NCI-H1436 treated with DMSO at 0.1 percent for 48 hours (cell line): ENCODE data around the gene POPDC2.
"Not testable (repeated sequence)": the region's sequence is repeated elsewhere in the genome, so short reads cannot be mapped to it uniquely, and the experiment has no call there.

Source experiments
- DNase-seq: peaks from one replicate; lab custom pipeline; 2025; lab: John Stamatoyannopoulos, UW

POPDC2 gene

GRCh38 chr3:119613201-119613600, 47.2 kb downstream of the POPDC2 start:
- DNase-seq, result no peak

GRCh38 chr3:119611664-119612063, 48.7 kb downstream of the POPDC2 start:
- DNase-seq, result no peak

- no peak for DNase-seq
Observed at GRCh38 chr3:119609301-119609700, 51.1 kb downstream of the POPDC2 start.

GRCh38 chr3:119608405-119609000, 51.9 kb downstream of the POPDC2 start:
- no peak for DNase-seq

GRCh38 chr3:119604878-119605277, 55.5 kb downstream of the POPDC2 start:
- no peak for DNase-seq

GRCh38 chr3:119602676-119603075, 57.7 kb downstream of the POPDC2 start:
- DNase-seq, result no peak

- DNase-seq, result no peak
Observed at GRCh38 chr3:119601154-119601553, 59.2 kb downstream of the POPDC2 start.

GRCh38 chr3:119600732-119601131, 59.7 kb downstream of the POPDC2 start:
- no peak for DNase-seq

- no peak for DNase-seq
Observed at GRCh38 chr3:119599558-119600174, 60.7 kb downstream of the POPDC2 start.

- no peak for DNase-seq
Observed at GRCh38 chr3:119598410-119599098, 61.8 kb downstream of the POPDC2 start.

GRCh38 chr3:119597548-119598288, 62.7 kb downstream of the POPDC2 start, which contains the start of gene PLA1A:
Gene PLA1A, plus strand, starts transcription at chr3:119597885. Its CDS starts 29 bp downstream, at chr3:119597914.
- DNase-seq, result no peak

- DNase-seq, result no peak
Observed at GRCh38 chr3:119596398-119596797, 64.0 kb downstream of the POPDC2 start.

GRCh38 chr3:119595639-119596334, 64.6 kb downstream of the POPDC2 start:
- DNase-seq, result no peak

GRCh38 chr3:119594929-119595328, 65.5 kb downstream of the POPDC2 start:
- DNase-seq, result not testable (repeated sequence)

- DNase-seq, result no peak
Observed at GRCh38 chr3:119594066-119594465, 66.3 kb downstream of the POPDC2 start.

GRCh38 chr3:119592861-119593260, 67.5 kb downstream of the POPDC2 start:
- no peak for DNase-seq
